PC-3 (cell line): Measurements from ENCODE around the gene ELAVL4.

Source experiments
- CTCF ChIP-seq: fragments of 300-600 bp; sonication (generic); conservative IDR thresholded peaks from 2 replicates; pipeline ENCODE4 v1.5.1; 2017; ENCODE audit warnings: antibody characterized with exemption, low read depth, mild to moderate bottlenecking, low read length
- EZH2 ChIP-seq: fragments of 300-600 bp; sonication (generic); IDR thresholded peaks from one replicate; pipeline ENCODE4 v1.6.1; 2017; ENCODE audit warnings: antibody characterized with exemption, mild to moderate bottlenecking, low read length; ENCODE audit not compliant: unreplicated experiment

- no peak for TF ChIP-seq CTCF
- TF ChIP-seq EZH2 = no peak
These were observed 128.3 kb downstream of the ELAVL4 start for GRCh38 chr1:50237056-50237455.
